B cell (primary cell): Measurements from ENCODE around the gene OSCAR. TPM values are rescaled to one million over a fixed set of nuclear protein-coding genes. Genes with fewer than 3 reads are reported as not detected.
A peak's percentile ranks its signal among the peaks of the same experiment; 100 is the strongest.

Experiments used
- ATAC-seq: fragments of 200-7000 bp; cut with Tn5 transposase; one replicate; pipeline ENCODE4 v1.10.0; 2021; ENCODE audit warnings: low read depth, mild to moderate bottlenecking, moderate number of reproducible peaks, moderate library complexity
- CTCF ChIA-PET: fragments of 350-600 bp; sonication (Branson Sonifier 250); formaldehyde crosslinking; loops from one replicate; lab custom pipeline; 2021; ENCODE audit warnings: antibody characterized with exemption, inconsistent platforms; lab: Charles Lee
- POLR2A ChIA-PET: fragments of 350-600 bp; sonication (Branson Sonifier 250); formaldehyde crosslinking; loops from one replicate; lab custom pipeline; 2021; ENCODE audit warnings: antibody characterized with exemption; lab: Charles Lee
- DNase-seq: peaks from one replicate; pipeline ENCODE4 v3.0.0; 2013
- H2AFZ ChIP-seq: 2 replicates; pipeline ENCODE4 v1.6.1; 2012; ENCODE audit warnings: mild to moderate bottlenecking, low read depth, low read length; ENCODE audit not compliant: insufficient read depth, poor library complexity, severe bottlenecking
- H3K27ac ChIP-seq, 2 donors: 1 replicate in 1 of 2; 2 replicates in 1 of 2; pipeline ENCODE4 v1.5.1; 2012 to 2013; ENCODE audit warnings: low read length in 2 of 2, mild to moderate bottlenecking in 2 of 2, moderate library complexity in 1 of 2
- H3K27me3 ChIP-seq, 4 experiments: fragments of 200-600 bp in 1 of 4; sonication (generic) in 1 of 4; replicated peaks in 1 of 4; 1 replicate in 2 of 4; 2 replicates in 2 of 4; pipeline versions ENCODE4 v1.6.1 to v1.7.0; 2013 to 2016; ENCODE audit warnings: low read length in 3 of 4, mild to moderate bottlenecking in 2 of 4, mixed read lengths in 1 of 4, moderate library complexity in 1 of 4; ENCODE audit not compliant: insufficient read depth in 4 of 4, control insufficient read depth in 3 of 4; ENCODE audit errors: control extremely low read depth in 1 of 4
- H3K36me3 ChIP-seq, 2 experiments: replicated peaks in 1 of 2; 1 replicate in 1 of 2; 2 replicates in 1 of 2; pipeline versions ENCODE4 v1.6.1 to v1.7.1; 2013; ENCODE audit warnings: low read length in 1 of 2; ENCODE audit not compliant: insufficient read depth in 2 of 2, control insufficient read depth in 1 of 2; ENCODE audit errors: control extremely low read depth in 1 of 2, extremely low read depth in 1 of 2
- H3K4me1 ChIP-seq, 2 donors: fragments of 200-600 bp in 1 of 2; sonication (generic) in 1 of 2; 1 replicate in 1 of 2; 2 replicates in 1 of 2; pipeline versions ENCODE4 v1.5.1 to v1.6.1; 2013 to 2017; ENCODE audit warnings: low read length in 2 of 2; ENCODE audit not compliant: control insufficient read depth in 2 of 2, insufficient read depth in 2 of 2
- H3K4me2 ChIP-seq: replicated peaks from 2 replicates; pipeline ENCODE3; 2012; ENCODE audit warnings: mild to moderate bottlenecking, low read depth, low read length; ENCODE audit not compliant: poor library complexity, severe bottlenecking
- H3K4me3 ChIP-seq, 5 experiments: fragments of 200-600 bp in 1 of 5; sonication (generic) in 1 of 5; 1 replicate in 3 of 5; 2 replicates in 2 of 5; pipeline versions ENCODE4 v1.5.1 to v1.7.0; 2011 to 2016; ENCODE audit warnings: low read length in 4 of 5, mild to moderate bottlenecking in 4 of 5, low read depth in 2 of 5, control low read depth in 1 of 5, moderate library complexity in 1 of 5; ENCODE audit not compliant: insufficient read depth in 1 of 5; ENCODE audit errors: control extremely low read depth in 1 of 5, extremely low read depth in 1 of 5
- H3K79me2 ChIP-seq: fragments of 200-600 bp; sonication (generic); one replicate; pipeline ENCODE4 v1.6.0; 2016; ENCODE audit warnings: low read length; ENCODE audit not compliant: control insufficient read depth, insufficient read depth
- H3K9ac ChIP-seq: fragments of 200-600 bp; sonication (generic); 2 replicates; pipeline ENCODE4 v1.6.1; 2017; ENCODE audit warnings: mild to moderate bottlenecking, low read length, moderate library complexity
- H3K9me3 ChIP-seq, 3 donors: one replicate each; pipeline versions ENCODE4 v1.6.1 to v1.7.1; 2013; ENCODE audit warnings: low read length in 2 of 3; ENCODE audit not compliant: control insufficient read depth in 2 of 3, insufficient read depth in 1 of 3; ENCODE audit errors: control extremely low read depth in 1 of 3
- H4K20me1 ChIP-seq: 2 replicates; pipeline ENCODE4 v1.6.0; 2012; ENCODE audit warnings: mild to moderate bottlenecking, low read length; ENCODE audit not compliant: insufficient read depth, control insufficient read depth, poor library complexity, severe bottlenecking
- H3K27ac Mint-ChIP-seq: one replicate; pipeline ENCODE4 v1.8.0; 2021; ENCODE audit warnings: mixed read lengths
- H3K27me3 Mint-ChIP-seq: one replicate; pipeline ENCODE4 v1.8.0; 2021; ENCODE audit warnings: mixed read lengths
- H3K4me1 Mint-ChIP-seq: one replicate; pipeline ENCODE4 v1.8.0; 2021; ENCODE audit warnings: mixed read lengths
- H3K4me3 Mint-ChIP-seq: one replicate; pipeline ENCODE4 v1.8.0; 2021; ENCODE audit warnings: mixed read lengths
- H3K9me3 Mint-ChIP-seq: one replicate; pipeline ENCODE4 v1.8.0; 2022; ENCODE audit warnings: mixed read lengths; ENCODE audit not compliant: insufficient read depth
- EZH2 ChIP-seq: IDR thresholded peaks from 2 replicates; pipeline ENCODE4 v1.6.1; 2012; ENCODE audit warnings: borderline replicate concordance, low read depth, mild to moderate bottlenecking, moderate library complexity, low read length; ENCODE audit not compliant: insufficient read depth, poor library complexity, severe bottlenecking
- WGBS: methylation state at CpG from one replicate; pipeline ENCODE4 v1.1.5; 2013; ENCODE audit warnings: missing lambda C conversion rate; ENCODE audit not compliant: insufficient coverage; 5-methylcytosine and 5-hydroxymethylcytosine counted together
- intact Hi-C: fragments of 100-400 bp; cut with micrococcal nuclease; formaldehyde crosslinking; loops from one replicate; pipeline ENCODE4 v1.10.0; 2022
- polyA plus RNA-seq: library from polyadenylated mRNA; depleted of rRNA; stranded (reverse); fragments of >200 nt; gene quantifications from 2 replicates; pipeline ENCODE4 v1.2.3, GENCODE V29; 2012
- total RNA-seq, 2 donors: library from RNA; stranded (reverse); fragments of 120-200 nt in 1 of 2; gene quantifications; 1 replicate in 1 of 2; 2 replicates in 1 of 2; pipeline versions ENCODE4 v1.2.3 to v1.2.4, GENCODE V29; 2013 to 2022
- TF ChIP-seq, protein P1 (sequence below): fragments of 200-600 bp; IDR thresholded peaks from one replicate; pipeline ENCODE4 v1.8.0; 2022; ENCODE audit warnings: antibody characterized with exemption, mild to moderate bottlenecking

Gene OSCAR
- total and polyA plus RNA-seq, 2 donors (not counting 1 experiment from before 2014, with no cell fraction given) = 1.7 TPM; not detected in 1

DNA sequence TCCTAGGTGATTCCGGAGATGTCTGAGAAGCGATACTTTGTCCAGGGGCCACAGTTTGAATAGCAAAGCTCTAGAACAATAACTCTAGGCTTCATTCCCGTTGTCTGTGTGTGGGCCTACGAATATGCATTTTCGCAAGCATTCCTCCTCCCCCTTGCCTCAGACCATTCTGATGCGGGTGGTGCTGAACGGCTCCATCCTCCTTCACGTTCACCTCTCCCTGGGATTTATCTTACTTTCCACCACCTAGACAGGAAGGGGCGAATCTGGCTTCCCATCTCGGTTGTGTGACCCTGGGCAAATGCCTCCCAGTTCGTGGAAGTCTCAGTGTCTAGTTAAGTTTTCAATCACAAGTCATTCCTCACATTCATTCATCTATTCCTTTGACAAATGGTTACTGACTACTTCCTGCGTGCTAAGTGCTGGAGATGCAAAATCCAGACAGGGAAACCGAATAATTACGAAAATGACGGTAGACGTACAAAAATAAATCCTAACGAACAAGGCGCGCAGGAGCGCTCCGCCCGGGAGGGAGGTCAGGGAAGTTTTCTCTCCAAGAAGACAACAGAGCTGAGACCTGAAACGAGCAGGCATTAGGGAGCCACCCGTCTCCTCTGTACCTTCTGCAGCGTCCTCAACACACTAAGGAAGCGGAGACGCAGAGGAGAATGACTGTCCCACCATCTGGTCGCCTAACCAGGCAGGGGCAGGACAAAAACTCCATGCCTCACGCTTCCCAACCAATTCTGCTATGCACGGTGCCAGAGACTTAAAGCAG is 35.7 kb upstream of the OSCAR start:
- Histone ChIP-seq H3K36me3 (peaks cover 0 to 11% of the 10 kb centered on the region in 2 experiments), H4K20me1 (peaks cover 34% of the 10 kb centered on the region), H3K4me3 (peak overlapping the region; percentile 9 to 65 (median 48)), H3K4me1 (peaks cover 24 to 32% of the 10 kb centered on the region in 2 donors), H3K4me2 (peak overlapping the region; percentile 82), H3K9me3 (no peaks in the 10 kb centered on the region), H2AFZ (peak overlapping the region; percentile 81), H3K79me2 (peaks cover 37% of the 10 kb centered on the region), H3K27ac (peak overlapping the region; percentile 4 to 15), H3K9ac (peak overlapping the region; percentile 61), H3K27me3 (peaks cover 0 to 13% (median 2%) of the 10 kb centered on the region in 4 experiments)
- WGBS = 6% methylated on average over 29 of the region's 30 CpGs
- Mint-ChIP-seq H3K4me3 (peak overlapping the region; percentile 89), H3K27me3 (peaks cover 4% of the 10 kb centered on the region), H3K27ac (peak overlapping the region; percentile 89), H3K9me3 (no peaks in the 10 kb centered on the region), H3K4me1 (peaks cover 41% of the 10 kb centered on the region)
- ChIA-PET CTCF (interaction anchor here (1.1 to 2.0 kb wide), 5 partner anchors 21 to 940 kb away, joined by 3 to 7 read pairs (median 5); partner anchors contain the start of genes LENG1, PRPF31 and TFPT), POLR2A (interaction anchor here (0.8 to 1.8 kb wide), 7 partner anchors 16 to 1518 kb away, joined by 3 to 25 read pairs (median 5); partner anchors contain the start of genes LENG1, MBOAT7, NDUFA3 and PRPF31)
- intact Hi-C loops = no loop called here
- ATAC-seq (no peak), DNase-seq (peak; percentile 43)
- TF ChIP-seq, protein P1, sequence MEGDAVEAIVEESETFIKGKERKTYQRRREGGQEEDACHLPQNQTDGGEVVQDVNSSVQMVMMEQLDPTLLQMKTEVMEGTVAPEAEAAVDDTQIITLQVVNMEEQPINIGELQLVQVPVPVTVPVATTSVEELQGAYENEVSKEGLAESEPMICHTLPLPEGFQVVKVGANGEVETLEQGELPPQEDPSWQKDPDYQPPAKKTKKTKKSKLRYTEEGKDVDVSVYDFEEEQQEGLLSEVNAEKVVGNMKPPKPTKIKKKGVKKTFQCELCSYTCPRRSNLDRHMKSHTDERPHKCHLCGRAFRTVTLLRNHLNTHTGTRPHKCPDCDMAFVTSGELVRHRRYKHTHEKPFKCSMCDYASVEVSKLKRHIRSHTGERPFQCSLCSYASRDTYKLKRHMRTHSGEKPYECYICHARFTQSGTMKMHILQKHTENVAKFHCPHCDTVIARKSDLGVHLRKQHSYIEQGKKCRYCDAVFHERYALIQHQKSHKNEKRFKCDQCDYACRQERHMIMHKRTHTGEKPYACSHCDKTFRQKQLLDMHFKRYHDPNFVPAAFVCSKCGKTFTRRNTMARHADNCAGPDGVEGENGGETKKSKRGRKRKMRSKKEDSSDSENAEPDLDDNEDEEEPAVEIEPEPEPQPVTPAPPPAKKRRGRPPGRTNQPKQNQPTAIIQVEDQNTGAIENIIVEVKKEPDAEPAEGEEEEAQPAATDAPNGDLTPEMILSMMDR = no peak
- TF ChIP-seq EZH2 = no peak
